Left ventricle myocardium inferior (tissue), 1 donor: Measurements from ENCODE around the gene REG1A. TPM values are rescaled to one million over a fixed set of nuclear protein-coding genes. Genes with fewer than 3 reads are reported as not detected.

Experiments
- DNase-seq: peaks from one replicate; pipeline ENCODE4 v3.0.0-alpha.2; 2020
- H3K27ac ChIP-seq: fragments of 200-600 bp; replicated peaks from 2 replicates; pipeline ENCODE4 v1.8.0; 2021
- H3K27me3 ChIP-seq: fragments of 200-600 bp; 2 replicates; pipeline ENCODE4 v1.8.0; 2021; ENCODE audit warnings: low read depth
- H3K36me3 ChIP-seq: fragments of 200-600 bp; 2 replicates; pipeline ENCODE4 v1.8.0; 2021
- H3K4me1 ChIP-seq: fragments of 200-600 bp; 2 replicates; pipeline ENCODE4 v1.8.0; 2021
- H3K4me3 ChIP-seq: fragments of 200-600 bp; 2 replicates; pipeline ENCODE4 v1.8.0; 2021; ENCODE audit warnings: mild to moderate bottlenecking, moderate library complexity
- H3K9me3 ChIP-seq: fragments of 200-600 bp; replicated peaks from 2 replicates; pipeline ENCODE4 v1.8.0; 2021
- intact Hi-C: fragments of 100-400 bp; cut with micrococcal nuclease; formaldehyde crosslinking; loops from one replicate; pipeline ENCODE4 v1.11.0; 2022
- total RNA-seq: library from RNA; stranded (reverse); fragmentation: NEBNext Ultra II Directional; extraction: Animal tissue kit (Norgen Biotek cat#: 25700); gene quantifications from one replicate; pipeline ENCODE4 v1.2.1, GENCODE V29; 2021
- TF ChIP-seq, protein P1 (sequence below): fragments of 200-600 bp; IDR thresholded peaks from 2 replicates; pipeline ENCODE4 v1.8.0; 2021; ENCODE audit warnings: antibody characterized with exemption, mild to moderate bottlenecking, borderline replicate concordance
- donor health status: DM: no; HTN: yes; CAD: no; lungs with severe emphysema.

The REG1A gene
- total RNA-seq, 1 donor from 2014 or later: not detected

DNA sequence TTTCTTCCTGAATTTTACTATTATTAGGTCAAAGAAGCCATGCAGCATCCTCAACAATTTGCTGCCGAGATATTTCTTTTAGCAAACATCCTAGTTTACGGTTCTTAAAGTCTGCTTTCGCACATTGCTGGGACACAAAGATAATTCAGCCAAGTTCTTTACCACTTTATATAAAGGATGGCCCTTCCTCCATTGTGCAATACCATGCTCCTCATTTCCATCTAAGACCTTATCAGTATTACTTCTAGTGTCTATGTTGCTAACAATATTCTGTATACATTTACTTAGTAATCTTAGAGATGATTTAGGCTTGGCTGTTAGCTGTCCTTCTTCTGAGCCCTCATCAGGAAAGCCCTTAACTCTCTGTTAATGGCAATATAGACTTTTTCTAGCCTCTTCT is 8.0 kb upstream of the REG1A start:
- no peak for DNase-seq
- TF ChIP-seq, protein P1, sequence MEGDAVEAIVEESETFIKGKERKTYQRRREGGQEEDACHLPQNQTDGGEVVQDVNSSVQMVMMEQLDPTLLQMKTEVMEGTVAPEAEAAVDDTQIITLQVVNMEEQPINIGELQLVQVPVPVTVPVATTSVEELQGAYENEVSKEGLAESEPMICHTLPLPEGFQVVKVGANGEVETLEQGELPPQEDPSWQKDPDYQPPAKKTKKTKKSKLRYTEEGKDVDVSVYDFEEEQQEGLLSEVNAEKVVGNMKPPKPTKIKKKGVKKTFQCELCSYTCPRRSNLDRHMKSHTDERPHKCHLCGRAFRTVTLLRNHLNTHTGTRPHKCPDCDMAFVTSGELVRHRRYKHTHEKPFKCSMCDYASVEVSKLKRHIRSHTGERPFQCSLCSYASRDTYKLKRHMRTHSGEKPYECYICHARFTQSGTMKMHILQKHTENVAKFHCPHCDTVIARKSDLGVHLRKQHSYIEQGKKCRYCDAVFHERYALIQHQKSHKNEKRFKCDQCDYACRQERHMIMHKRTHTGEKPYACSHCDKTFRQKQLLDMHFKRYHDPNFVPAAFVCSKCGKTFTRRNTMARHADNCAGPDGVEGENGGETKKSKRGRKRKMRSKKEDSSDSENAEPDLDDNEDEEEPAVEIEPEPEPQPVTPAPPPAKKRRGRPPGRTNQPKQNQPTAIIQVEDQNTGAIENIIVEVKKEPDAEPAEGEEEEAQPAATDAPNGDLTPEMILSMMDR: no peak
- intact Hi-C loops: no loop called here
- H3K4me1 ChIP-seq: no peaks in the 10 kb centered on the region
- no peak overlapping the region for H3K4me3 ChIP-seq
- H3K27me3 ChIP-seq: no peaks in the 10 kb centered on the region
- peaks cover under 1% of the 10 kb centered on the region for H3K9me3 ChIP-seq
- H3K27ac ChIP-seq: no peak overlapping the region
- H3K36me3 ChIP-seq: no peaks in the 10 kb centered on the region

DNA sequence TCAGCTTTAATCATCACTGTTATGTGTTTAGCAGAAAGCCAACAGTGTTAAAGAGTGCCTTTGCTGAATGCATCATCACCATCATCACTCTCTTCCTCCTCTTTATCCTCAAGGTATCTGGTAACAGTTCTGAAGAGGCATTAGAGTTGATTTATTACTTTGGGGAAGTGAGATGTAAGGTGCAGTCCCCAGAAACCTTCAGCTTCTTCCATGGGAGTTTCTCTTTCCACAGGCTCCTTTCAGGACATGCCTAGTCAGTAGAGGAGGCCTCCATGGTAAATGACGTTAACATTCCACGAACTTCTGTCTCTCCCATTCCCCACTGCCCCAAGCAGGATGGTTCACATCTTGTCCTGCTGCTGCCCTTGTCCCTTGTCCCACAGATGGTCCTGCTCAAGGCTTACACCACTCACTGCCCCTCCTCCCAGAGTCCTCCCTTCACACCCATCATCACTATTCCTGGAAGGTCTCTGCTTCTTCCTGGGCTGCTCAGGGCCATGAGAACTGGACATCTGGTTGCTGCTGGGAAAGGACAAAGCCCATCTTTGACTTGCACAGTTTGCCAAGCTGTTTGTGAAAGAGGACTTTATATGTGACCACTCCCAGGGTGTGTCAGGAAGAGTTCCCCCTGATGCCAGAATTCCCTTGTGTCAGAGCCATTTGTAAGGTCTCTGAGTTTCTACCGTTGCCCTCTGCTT is 5.3 kb upstream of the REG1A start:
- intact Hi-C loops: no loop called here

DNA sequence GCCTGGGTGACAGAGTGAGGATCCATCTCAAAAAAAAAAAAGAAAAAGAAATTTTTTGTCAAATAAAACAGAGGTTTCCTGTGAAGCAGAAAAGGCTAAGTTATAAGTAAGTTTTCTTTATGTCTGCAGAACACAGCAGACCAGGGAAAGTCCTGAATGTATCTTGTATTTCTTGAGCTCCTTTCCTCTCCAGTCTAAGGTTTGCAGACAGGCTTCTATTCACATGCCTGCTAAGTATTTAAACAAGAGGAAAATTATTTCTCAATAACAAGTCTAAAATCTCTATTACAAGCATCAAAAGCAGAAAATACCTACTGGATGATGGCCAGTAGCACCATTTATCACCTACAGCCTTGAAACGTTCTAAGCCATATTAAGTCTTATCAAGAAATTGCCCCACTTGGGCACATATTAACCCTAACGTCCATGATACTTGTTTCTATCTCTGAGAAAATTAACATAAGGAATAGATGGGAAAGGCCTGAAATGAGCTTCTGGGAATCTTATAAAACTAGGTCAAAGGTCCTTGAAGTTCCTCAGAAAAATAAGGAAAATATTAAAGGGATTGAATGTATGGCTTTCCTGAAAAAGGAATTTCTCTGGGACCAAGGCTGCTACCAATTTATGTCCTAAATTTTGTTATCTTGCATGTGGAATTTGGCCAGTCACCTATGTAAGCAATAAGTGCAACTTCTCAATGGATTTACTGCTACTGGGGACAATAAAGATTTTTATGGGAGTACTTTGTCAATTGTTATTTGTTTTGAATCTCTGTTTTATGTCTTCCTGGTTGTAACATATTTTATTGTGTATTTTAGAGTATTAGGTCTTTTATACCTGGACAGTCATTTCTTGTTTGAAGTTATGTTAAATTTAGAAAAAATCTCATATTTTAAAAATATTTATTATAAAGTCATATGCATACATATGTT is 3.0 kb upstream of the REG1A start:
- H3K9me3 ChIP-seq: peaks cover 13% of the 10 kb centered on the region
- H3K27me3 ChIP-seq: no peaks in the 10 kb centered on the region
- TF ChIP-seq, protein P1: no peak
- no peak for DNase-seq
- intact Hi-C loops: no loop called here
- H3K36me3 ChIP-seq: no peaks in the 10 kb centered on the region
- H3K4me3 ChIP-seq: no peak overlapping the region
- H3K4me1 ChIP-seq: no peaks in the 10 kb centered on the region
- H3K27ac ChIP-seq: no peak overlapping the region

More for the DNA sequence above, 5.3 kb upstream of the REG1A start:
- H3K4me3 ChIP-seq: no peak overlapping the region
- H3K4me1 ChIP-seq: no peaks in the 10 kb centered on the region
- TF ChIP-seq, protein P1: no peak
- H3K27ac ChIP-seq: no peak overlapping the region
- DNase-seq: no peak
- peaks cover 13% of the 10 kb centered on the region for H3K9me3 ChIP-seq
- H3K27me3 ChIP-seq: no peaks in the 10 kb centered on the region
- H3K36me3 ChIP-seq: no peaks in the 10 kb centered on the region

DNA sequence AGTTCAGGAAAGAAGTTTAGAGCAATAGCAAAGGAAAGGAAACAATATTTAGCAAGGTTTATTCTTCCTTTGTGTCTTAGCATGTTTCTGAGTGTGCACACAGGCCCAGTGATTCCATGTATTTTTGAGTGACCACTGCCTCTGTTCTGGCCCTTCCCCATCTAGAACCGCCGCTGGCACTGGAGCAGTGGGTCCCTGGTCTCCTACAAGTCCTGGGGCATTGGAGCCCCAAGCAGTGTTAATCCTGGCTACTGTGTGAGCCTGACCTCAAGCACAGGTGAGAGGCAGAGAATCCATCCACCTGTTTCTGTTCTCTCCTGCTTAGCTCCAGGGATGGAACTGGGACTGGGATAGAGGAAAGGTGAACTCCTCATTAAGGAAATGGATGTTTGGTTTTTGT is 2.4 kb downstream of the REG1A start:
- Histone ChIP-seq H3K27ac (no peak overlapping the region), H3K4me3 (no peak overlapping the region), H3K36me3 (no peaks in the 10 kb centered on the region), H3K4me1 (no peaks in the 10 kb centered on the region), H3K9me3 (peaks cover 8% of the 10 kb centered on the region), H3K27me3 (no peaks in the 10 kb centered on the region)
- TF ChIP-seq, protein P1: no peak
- intact Hi-C loops: no loop called here
- DNase-seq: no peak

DNA sequence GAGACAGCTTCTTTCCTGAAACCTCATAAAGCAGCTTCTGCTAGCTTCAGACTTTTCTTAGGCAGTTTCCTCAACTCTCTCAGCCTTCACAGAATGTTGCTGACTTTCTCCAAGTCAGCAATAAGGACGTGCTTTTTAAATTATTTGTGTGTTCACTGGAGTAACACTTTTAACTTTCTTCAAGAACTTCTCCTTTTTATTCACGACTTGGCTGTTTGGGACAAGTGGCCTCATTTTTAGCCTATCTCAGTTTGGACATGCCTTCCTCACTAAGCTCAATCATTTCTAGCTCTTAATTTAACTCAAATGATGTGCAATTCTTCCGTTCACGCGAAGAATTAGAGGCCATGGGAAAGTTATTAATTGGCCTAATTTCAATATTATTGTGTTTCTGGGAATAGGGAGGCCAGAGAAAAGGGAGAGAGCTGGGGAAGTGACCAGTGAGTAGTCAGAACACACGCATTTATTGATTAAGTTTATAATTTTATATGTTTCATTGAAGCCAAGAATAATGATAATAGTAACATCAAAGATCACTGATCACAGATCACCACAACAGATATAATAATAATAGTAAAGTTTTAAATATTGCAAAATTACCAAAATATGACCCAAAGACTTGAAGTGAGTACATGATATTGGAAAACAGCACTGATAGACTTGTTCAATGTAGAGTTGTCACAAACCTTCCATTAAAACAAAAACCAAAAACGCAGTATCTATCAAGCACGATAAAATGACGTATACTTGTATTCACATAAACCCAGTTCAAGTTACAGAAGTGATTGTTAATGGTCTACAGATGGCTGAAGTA is 4.8 kb downstream of the REG1A start:
- TF ChIP-seq, protein P1: no peak

More for the DNA sequence above, 4.8 kb downstream of the REG1A start:
- H3K4me1 ChIP-seq: no peaks in the 10 kb centered on the region
- H3K4me3 ChIP-seq: no peak overlapping the region
- H3K27me3 ChIP-seq: no peaks in the 10 kb centered on the region
- H3K9me3 ChIP-seq: no peaks in the 10 kb centered on the region
- intact Hi-C loops: no loop called here
- no peaks in the 10 kb centered on the region for H3K36me3 ChIP-seq
- no peak overlapping the region for H3K27ac ChIP-seq
- DNase-seq: no peak
